Activated CD8-positive, alpha-beta memory T cell treated with anti-CD3 and anti-CD28 coated beads for 36 hours (primary cell): ENCODE data around the gene SULF2. TPM values are rescaled to one million over a fixed set of nuclear protein-coding genes. Genes with fewer than 3 reads are reported as not detected.
"Not testable (repeated sequence)": the region's sequence is repeated elsewhere in the genome, so short reads cannot be mapped to it uniquely, and the experiment has no call there.

Experiments used
- CTCF ChIA-PET: fragments of 350-600 bp; sonication (Branson Sonifier 250); formaldehyde crosslinking; loops from one replicate; lab custom pipeline; 2021; ENCODE audit warnings: antibody characterized with exemption; lab: Charles Lee
- POLR2A ChIA-PET: fragments of 350-600 bp; sonication (Branson Sonifier 250); formaldehyde crosslinking; loops from one replicate; lab custom pipeline; 2021; ENCODE audit warnings: antibody characterized with exemption; lab: Charles Lee
- total RNA-seq, 2 experiments: library from RNA; stranded (reverse); gene quantifications; one replicate each; pipeline ENCODE4 v1.2.3, GENCODE V29; 2021

The SULF2 gene
- 1 to 10 TPM in 1 of 2 experiments, under 1 TPM in 1; 0.78 to 1.5 TPM for total RNA-seq

- CTCF ChIA-PET = no interaction called here
- POLR2A ChIA-PET = no interaction called here
Observed at GRCh38 chr20:47785311-47785853, at the start of gene SULF2. Gene SULF2 (minus strand): TSS chr20:47785481. CDS start chr20:47757363, 28,118 bp downstream.

DNA sequence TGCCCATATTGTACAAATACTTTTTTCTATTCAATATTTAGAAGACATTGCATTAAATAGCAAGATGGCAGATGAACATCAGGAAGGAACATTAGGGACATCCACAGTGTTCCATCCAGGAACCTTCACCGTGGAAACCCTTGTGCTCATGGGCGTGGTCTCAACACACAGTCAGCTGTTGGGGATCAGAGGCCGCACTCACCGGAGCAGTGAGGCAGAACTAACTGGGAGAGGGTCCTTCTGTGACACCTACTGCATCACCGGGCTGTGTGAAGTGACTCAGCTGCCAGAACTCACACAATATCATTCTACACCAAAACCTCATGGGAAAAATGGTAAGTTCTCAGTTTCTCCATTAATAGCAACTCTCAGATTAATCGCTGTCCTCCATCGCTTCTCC is 46.4 kb upstream of the SULF2 start:
- CTCF ChIA-PET, POLR2A ChIA-PET: not testable (repeated sequence)

GRCh38 chr20:47826716-47827115 is 41.4 kb upstream of the SULF2 start:
- POLR2A ChIA-PET, CTCF ChIA-PET: not testable (repeated sequence)

DNA sequence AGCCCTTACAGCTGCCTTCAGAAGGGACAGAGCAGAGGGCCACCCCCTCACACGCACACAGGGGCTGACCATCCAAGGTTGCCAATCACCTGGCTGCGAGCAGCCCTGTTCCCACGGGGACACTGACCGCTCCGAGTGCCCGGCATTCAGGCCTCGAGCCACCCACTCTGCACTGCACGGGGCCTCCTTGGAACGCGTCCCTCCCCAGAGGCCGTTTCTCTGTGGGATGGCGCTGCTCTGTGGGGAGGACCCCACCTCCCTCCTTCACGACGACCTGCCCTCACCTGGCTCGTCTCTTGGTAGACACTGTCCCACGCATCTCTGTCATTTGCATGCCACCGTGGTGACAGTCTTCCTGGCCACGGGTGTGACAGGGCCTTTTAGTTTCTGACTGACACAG is 40.7 kb upstream of the SULF2 start:
- CTCF ChIA-PET, POLR2A ChIA-PET: not testable (repeated sequence)

GRCh38 chr20:47825011-47825762 is 39.9 kb upstream of the SULF2 start:
- CTCF ChIA-PET = no interaction called here
- POLR2A ChIA-PET = no interaction called here

GRCh38 chr20:47823941-47824340 is 38.7 kb upstream of the SULF2 start:
- CTCF ChIA-PET, POLR2A ChIA-PET: not testable (repeated sequence)

DNA sequence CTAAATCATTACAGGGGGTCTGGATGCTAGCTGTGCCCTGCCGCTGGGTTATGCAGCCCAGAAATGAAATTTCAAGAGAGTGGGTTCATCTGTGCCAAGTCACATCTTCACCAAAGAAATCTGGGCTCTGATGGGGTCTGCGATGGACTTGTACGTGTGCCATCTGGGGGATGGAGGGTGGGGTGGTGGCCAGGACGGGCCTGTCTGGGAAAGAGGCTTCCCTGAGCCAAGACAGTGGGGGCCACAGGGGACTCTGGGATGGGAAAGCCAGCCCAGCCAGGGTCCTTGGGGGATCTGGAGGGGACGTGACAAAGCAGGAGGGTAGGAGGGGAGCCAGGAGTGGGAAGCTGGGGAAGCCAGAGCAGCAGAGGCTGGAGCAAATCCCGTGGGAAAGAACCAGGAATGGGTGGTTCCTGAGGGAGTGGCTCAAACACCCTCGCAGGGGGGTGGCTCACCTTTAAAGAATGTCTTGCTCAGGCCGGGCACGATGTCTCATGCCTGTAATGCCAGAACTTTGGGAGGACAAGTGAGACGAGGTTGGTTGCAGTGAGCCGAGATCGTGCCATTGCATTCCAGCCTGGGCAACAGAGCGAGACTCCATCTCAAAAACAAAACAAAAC is 36.3 kb upstream of the SULF2 start:
- CTCF ChIA-PET = no interaction called here

GRCh38 chr20:47818996-47819609 is 33.8 kb upstream of the SULF2 start:
- CTCF ChIA-PET = no interaction called here
- POLR2A ChIA-PET = no interaction called here

More for the DNA sequence above, 36.3 kb upstream of the SULF2 start:
- POLR2A ChIA-PET = no interaction called here

- CTCF ChIA-PET = no interaction called here
- POLR2A ChIA-PET = no interaction called here
Observed at GRCh38 chr20:47818466-47818865, 33.2 kb upstream of the SULF2 start.

GRCh38 chr20:47818016-47818415 is 32.7 kb upstream of the SULF2 start:
- ChIA-PET CTCF (no interaction called here), POLR2A (no interaction called here)

DNA sequence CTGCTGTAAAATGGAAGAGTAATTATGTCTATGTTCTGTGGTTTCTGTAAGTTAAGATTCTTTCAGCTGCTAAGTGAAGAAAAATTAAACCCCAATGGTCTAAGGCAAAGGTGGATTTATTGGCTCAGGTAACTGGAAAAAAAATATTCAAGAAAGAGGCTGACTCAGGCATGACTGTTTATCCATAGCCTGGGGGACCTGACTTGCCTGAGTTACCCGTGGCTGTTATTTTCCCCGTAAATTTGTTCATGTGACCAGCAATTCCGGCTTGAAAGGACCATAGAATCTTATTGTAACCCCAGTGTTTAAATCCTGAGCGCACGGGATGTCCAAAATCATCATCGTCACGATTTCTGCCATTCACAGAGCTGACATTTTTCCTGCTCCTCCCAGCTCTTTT is 32.3 kb upstream of the SULF2 start:
- POLR2A ChIA-PET = no interaction called here
- CTCF ChIA-PET = no interaction called here

DNA sequence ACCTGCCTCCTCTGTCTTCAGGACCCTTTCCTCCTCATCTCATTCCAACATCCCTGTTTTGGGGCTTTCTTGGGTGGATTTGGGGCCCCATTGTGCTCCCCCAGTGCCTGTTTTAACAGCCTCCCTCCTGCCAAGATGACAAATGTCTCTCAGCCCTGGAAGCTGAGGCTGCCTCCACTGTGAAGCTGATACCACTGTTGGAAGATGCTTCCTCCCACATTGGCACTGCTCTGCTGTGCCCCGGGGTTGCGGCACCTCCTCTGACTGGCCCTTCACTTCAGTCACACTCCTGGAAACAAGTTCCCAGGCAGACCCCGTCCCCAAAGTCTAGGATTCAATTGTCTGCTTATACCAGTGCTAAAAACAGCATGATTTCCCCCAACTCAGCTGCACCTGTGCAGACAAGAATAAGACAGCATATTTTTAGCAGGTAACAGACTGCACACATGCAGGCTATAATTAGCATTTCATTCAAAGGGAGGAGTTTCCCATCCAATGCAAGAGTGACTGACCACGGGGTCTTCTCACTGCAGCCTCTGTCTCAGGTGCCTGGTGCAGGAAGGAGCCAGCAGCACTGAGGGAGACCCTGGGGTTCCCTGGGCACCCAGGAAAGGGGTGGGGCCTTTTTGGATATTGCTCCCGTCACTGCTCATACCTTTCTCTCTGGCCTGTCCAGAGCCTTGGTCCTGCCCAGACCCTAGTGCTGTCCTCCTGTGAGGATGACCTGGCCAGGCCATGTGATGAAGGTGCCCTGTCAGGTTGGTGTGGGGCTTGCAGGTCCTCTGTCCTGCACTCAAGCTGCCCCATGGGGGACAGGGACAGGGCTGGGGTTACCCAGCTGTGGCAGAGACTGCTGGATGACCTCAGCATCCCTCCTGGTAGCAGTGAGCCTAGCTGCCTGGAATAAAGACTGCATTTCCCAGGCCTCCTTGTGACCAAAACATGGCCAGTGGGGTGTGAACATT is 31.5 kb upstream of the SULF2 start:
- POLR2A ChIA-PET = no interaction called here
- CTCF ChIA-PET = no interaction called here

DNA sequence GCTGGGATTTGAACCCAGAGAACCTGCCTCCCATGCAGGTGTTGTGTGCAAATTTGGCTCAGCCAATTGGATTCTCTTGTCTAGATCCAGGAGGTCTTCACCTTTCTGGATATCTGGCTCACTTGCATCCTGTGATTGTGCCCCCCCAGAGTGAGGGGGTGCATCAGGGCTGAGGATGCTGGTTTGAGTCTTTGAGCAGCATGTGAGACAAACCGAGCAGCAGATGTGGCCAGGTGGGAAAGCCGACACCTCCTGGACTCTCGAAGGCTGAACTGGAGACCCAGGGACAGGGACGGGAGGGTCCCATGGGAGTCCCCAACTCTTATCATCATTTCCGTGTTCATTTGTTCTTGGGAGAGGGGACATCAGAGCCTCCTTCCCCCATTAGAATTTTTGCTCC is 30.6 kb upstream of the SULF2 start:
- POLR2A ChIA-PET = no interaction called here
- CTCF ChIA-PET = no interaction called here

DNA sequence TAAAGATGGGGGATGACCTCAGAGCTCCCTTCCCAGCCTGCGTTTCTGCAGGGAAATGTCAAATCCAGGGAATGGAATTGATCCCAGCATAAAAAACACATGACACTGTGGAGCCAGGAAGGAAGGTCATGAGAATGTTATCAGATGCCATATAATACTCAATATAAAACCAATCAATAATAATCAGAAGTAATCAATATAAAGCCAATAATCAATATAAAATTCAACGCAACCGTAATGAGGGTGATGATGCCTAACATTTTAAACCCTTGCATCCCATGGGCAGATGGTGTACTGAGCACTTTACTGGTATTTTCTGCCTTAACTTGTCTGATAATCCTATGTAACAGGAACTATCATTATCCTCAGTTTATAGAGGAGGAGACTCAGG is 30.1 kb upstream of the SULF2 start:
- CTCF ChIA-PET = no interaction called here
- POLR2A ChIA-PET = no interaction called here

- POLR2A ChIA-PET = no interaction called here
- CTCF ChIA-PET = no interaction called here
Observed at GRCh38 chr20:47814632-47815415, 29.5 kb upstream of the SULF2 start.

- ChIA-PET CTCF (no interaction called here), POLR2A (no interaction called here)
Observed at GRCh38 chr20:47810721-47811347, 25.6 kb upstream of the SULF2 start.

DNA sequence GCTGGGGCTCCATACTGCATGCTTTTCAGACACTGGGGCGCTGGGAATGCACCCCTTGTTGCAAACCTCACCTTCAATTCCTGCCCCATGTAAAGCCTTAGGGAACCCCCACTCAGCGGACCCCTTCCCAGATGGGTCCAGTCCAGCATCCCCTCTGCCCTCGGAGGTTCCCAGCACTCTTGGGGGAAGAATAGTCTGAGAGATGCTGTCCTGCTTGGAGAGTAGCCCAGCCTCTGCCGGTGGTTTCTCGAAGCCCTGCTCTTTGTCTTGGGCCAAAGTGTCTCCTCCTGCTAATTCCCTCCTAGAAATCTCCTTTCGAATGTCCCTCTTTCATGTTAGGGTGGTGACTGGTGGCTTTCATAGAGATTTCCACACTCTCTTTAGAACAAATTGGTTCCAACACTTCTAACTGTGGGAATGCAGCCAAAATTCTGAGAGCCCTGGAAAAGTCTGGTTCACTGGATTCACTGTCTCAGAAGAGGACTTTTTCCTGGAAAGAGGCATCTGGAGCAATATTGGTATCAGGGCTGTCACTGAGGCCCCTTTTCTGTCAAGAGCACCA is 24.9 kb upstream of the SULF2 start:
- POLR2A ChIA-PET = no interaction called here
- CTCF ChIA-PET = no interaction called here
